ENCODE data around the gene TNNT3. TPM values are rescaled to one million over a fixed set of nuclear protein-coding genes. Genes with fewer than 3 reads are reported as not detected.

The TNNT3 gene
- total and polyA plus RNA-seq, 3 donors from 2014 or later = 8.1 to 16.1 (median 13.1) TPM

DNA sequence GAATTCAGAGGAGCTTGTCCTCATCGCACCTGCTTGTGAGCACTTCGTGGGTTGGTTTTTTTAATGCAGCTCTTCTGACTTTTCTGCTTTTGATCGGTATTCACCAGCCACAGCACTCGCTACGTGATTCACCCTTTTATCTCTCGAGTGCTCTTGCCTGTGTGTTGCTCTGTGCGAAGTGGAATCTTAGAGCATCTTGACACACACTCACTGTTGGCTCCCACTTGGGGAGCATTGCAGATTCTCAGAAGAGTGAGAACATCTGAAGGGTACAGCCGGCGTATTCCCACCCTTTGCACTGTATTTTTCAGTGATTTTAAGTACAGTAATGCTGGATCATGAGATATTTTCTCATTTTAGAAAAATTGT is 10.9 kb downstream of the TNNT3 start:
- H3K27me3 ChIP-seq = no peaks in the 10 kb centered on the region
- peak overlapping the region; percentile 55 to 71 for H3K27ac ChIP-seq
- no peaks in the 10 kb centered on the region for H3K9me3 ChIP-seq
- 61 to 68% methylated on average over 9 of the region's 9 CpGs for WGBS, 2 donors
- intact Hi-C loops (cut with DNase I; ENCODE audit: low total_unique reads) = no loop called here
- no peak for TF ChIP-seq POLR2A (IDR thresholded peaks at IDR 0.05)
- TF ChIP-seq, protein P1, sequence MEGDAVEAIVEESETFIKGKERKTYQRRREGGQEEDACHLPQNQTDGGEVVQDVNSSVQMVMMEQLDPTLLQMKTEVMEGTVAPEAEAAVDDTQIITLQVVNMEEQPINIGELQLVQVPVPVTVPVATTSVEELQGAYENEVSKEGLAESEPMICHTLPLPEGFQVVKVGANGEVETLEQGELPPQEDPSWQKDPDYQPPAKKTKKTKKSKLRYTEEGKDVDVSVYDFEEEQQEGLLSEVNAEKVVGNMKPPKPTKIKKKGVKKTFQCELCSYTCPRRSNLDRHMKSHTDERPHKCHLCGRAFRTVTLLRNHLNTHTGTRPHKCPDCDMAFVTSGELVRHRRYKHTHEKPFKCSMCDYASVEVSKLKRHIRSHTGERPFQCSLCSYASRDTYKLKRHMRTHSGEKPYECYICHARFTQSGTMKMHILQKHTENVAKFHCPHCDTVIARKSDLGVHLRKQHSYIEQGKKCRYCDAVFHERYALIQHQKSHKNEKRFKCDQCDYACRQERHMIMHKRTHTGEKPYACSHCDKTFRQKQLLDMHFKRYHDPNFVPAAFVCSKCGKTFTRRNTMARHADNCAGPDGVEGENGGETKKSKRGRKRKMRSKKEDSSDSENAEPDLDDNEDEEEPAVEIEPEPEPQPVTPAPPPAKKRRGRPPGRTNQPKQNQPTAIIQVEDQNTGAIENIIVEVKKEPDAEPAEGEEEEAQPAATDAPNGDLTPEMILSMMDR (IDR thresholded peaks at IDR 0.05) = no peak
- H3K4me1 ChIP-seq = peaks cover 38% of the 10 kb centered on the region
- H3K4me3 ChIP-seq = no peak overlapping the region
- DNase-seq = no peak
- no peaks in the 10 kb centered on the region for H3K36me3 ChIP-seq (ENCODE audit: low read depth, missing control alignments)

DNA sequence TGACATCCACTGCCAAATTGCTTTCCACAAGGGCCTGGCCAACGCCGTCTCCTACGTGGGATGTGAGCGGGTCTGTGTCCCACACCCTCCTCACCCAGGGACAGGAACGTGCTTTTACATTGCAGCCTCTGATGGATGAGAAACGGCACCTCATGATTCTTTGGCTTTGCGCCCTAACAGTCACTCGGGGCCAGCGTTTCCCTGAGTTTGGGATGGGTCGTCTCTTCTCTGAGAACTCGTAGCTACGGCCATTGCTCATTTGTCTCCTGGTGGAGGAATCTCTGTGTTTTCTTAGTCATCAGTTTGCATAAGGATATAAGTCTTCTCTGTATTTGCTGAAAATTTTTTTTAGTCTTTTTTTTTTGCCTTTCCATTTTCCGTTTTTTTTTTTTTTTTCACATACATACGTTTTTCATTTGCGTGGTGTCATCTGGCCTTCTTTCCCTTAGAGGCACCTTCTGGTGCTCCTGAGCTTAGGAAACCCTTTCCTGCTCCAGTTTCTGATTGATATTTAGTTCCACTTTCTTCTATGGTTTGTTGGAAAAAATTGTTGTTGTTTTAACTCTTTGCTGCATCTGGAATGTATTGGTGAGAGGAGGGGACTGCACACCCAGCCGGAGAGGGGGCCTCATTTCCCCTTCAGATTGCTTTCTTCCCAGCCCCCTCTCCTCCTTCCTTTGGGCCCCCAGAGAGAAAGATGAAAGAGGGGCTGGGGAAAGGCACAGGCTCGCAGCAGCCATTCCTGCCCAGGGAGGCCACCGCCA is 12.0 kb downstream of the TNNT3 start:
- intact Hi-C loops (cut with DNase I; ENCODE audit: low total_unique reads) = no loop called here
- peak overlapping the region; percentile 31 to 71 for H3K27ac ChIP-seq
- TF ChIP-seq POLR2A (IDR thresholded peaks at IDR 0.05) = no peak
- TF ChIP-seq, protein P1 (IDR thresholded peaks at IDR 0.05) = peak in 1 of 3 experiments; percentile 10
- 51 to 56% methylated on average over 18 of the region's 18 CpGs for WGBS, 2 donors
- H3K9me3 ChIP-seq = no peaks in the 10 kb centered on the region
- H3K4me3 ChIP-seq = no peak overlapping the region
- DNase-seq = peak; percentile 58
- H3K27me3 ChIP-seq = no peaks in the 10 kb centered on the region
- H3K4me1 ChIP-seq = peaks cover 37% of the 10 kb centered on the region
- H3K36me3 ChIP-seq (ENCODE audit: low read depth, missing control alignments) = no peaks in the 10 kb centered on the region

DNA sequence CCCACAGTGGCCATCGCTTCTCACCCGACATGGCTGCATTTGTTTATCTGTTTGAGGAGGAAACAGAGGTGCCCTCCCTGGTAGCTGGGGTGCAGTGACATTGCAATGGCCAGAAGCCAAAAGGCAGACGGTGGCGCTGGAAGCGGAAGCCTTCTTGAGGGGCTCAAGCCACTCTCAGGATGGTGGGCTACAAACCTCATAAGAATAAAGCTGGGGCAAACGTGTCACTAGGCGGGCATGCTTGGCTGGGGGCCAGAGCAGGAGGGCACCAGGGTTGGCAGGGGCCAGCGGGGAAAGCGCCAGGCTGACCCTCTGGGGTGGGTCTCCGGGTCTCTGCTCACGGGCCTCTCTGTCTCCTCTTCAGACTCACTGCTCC is 12.6 kb downstream of the TNNT3 start:
- no peaks in the 10 kb centered on the region for H3K9me3 ChIP-seq
- DNase-seq = no peak
- H3K27ac ChIP-seq = peak overlapping the region; percentile 31 to 71
- no peak overlapping the region for H3K4me3 ChIP-seq
- peaks cover 32% of the 10 kb centered on the region for H3K4me1 ChIP-seq
- no peaks in the 10 kb centered on the region for H3K36me3 ChIP-seq (ENCODE audit: low read depth, missing control alignments)
- H3K27me3 ChIP-seq = no peaks in the 10 kb centered on the region
- intact Hi-C loops (cut with DNase I; ENCODE audit: low total_unique reads) = no loop called here
- no peak for TF ChIP-seq POLR2A (IDR thresholded peaks at IDR 0.05)
- TF ChIP-seq, protein P1 (IDR thresholded peaks at IDR 0.05) = no peak
- WGBS, 2 donors = 81 to 93% methylated on average over 11 of the region's 11 CpGs

DNA sequence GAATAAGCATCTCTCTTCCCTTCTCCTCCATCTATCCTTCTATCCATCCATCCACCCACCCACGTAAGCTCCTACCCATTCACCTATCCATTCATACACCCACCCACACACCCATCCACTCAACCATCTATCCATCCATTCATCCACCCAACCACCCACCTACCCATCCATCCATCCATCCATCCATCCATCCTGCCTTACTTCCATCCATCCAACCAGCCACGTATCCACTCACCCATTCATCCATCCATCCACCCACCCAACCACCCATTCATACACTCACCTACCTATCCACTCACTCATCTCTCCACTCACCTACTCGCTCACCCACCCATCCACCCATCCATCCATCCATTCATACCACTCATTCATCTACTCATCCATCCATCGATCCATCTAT is 13.2 kb downstream of the TNNT3 start:
- Histone ChIP-seq H3K4me3 (no peak overlapping the region), H3K27ac (no peak overlapping the region), H3K4me1 (peaks cover 27% of the 10 kb centered on the region), H3K9me3 (no peaks in the 10 kb centered on the region), H3K36me3 (ENCODE audit: low read depth, missing control alignments) (no peaks in the 10 kb centered on the region), H3K27me3 (no peaks in the 10 kb centered on the region)
- intact Hi-C loops (cut with DNase I; ENCODE audit: low total_unique reads) = no loop called here
- 97% methylated on average over 4 of the region's 4 CpGs for whole genome bisulfite sequencing, 2 donors
- TF ChIP-seq POLR2A (IDR thresholded peaks at IDR 0.05) = no peak
- TF ChIP-seq, protein P1 (IDR thresholded peaks at IDR 0.05) = no peak
- DNase-seq = no peak

Data from testis (tissue), 3 donors.